ENCODE results near the gene PSMB5.

DNA sequence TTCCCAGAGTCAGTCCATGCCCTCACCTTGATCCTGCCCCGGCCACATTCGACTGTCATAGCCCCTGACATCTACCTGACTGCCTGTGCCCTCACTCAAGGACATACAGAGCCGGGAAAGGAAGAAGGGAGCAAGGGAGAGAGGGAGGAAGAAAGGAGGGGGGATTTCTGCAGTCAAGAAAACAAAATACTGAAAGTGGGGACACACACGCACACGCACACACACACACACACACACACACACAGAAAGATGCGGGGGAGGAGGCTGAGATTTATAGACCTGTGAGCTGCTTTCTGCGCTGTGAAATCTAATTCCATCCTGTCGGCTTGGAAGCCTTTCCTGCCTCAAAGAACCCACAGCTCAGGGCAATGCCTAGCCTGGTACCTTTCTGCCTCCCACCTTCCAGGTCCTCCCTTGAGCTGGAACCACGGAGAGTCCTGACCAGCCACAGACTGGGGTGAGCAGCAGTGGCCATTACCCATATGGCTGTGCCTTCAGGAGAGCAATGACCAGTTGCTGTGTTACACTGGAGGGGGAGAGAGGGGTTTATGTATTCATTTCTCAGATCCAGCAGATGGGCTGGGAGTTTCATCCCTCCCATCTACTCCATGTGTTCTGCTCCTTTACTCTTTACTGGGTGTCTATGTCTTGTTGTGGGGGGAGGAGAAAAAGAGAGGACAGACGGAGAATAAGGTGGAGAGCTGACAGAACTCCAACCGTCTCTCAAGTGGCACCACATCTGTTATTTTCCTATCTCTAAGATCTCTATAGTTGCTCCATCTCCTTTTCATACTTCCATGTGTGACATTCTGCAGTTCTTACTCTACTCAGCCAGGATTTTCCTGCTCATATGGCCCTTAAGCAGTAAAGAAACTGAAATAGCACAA, 37.7 kb downstream of the PSMB5 start:
- TF ChIP-seq, protein P1, sequence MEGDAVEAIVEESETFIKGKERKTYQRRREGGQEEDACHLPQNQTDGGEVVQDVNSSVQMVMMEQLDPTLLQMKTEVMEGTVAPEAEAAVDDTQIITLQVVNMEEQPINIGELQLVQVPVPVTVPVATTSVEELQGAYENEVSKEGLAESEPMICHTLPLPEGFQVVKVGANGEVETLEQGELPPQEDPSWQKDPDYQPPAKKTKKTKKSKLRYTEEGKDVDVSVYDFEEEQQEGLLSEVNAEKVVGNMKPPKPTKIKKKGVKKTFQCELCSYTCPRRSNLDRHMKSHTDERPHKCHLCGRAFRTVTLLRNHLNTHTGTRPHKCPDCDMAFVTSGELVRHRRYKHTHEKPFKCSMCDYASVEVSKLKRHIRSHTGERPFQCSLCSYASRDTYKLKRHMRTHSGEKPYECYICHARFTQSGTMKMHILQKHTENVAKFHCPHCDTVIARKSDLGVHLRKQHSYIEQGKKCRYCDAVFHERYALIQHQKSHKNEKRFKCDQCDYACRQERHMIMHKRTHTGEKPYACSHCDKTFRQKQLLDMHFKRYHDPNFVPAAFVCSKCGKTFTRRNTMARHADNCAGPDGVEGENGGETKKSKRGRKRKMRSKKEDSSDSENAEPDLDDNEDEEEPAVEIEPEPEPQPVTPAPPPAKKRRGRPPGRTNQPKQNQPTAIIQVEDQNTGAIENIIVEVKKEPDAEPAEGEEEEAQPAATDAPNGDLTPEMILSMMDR (IDR thresholded peaks at IDR 0.05; ENCODE audit: insufficient read depth, low read depth, low read length) = no peak
- no peak for TF ChIP-seq EZH2 (IDR thresholded peaks at IDR 0.05; ENCODE audit: insufficient read depth, low read length)
